Activated T-helper 1 cell treated with Interleukin-2 at 50 U/mL for 16 hours (primary cell): ENCODE measurements around the gene ARHGAP27.
"Not testable (repeated sequence)": the region's sequence is repeated elsewhere in the genome, so short reads cannot be mapped to it uniquely, and the experiment has no call there.

ENCODE experiments used
- DNase-seq: peaks from one replicate; pipeline ENCODE4 v3.0.0-alpha.2; 2020; ENCODE audit warnings: low read depth

Gene ARHGAP27

DNA sequence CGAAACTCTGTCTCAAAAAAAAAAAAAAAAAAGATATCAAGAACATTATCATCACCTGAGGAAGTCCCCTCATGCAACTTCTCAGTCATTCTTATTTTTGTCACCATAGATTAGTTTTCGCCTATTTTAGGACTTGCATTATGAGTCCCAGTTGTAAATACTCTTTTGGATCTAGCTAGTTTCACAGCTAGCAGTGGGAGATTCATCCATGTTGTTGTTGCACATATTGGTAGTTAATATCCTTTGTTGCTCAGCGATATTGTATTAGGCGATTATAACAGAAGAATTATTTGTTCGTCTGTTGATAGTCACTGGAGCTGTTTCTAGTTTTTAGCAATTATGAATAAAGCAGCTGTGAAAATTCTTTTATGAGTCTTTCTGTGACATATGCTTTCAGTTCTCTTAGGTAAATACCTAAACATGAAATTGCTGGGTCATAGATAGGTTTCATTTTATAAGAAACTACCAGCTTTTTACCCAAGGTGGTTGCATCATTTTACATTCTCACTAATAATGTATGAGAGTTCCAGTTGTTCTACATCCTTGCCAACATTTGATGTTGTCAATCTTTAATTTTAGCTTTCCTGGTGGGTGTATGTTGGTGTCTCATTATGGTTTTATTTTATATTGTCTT lies 75.2 kb downstream of the ARHGAP27 start:
- no peak for DNase-seq

DNA sequence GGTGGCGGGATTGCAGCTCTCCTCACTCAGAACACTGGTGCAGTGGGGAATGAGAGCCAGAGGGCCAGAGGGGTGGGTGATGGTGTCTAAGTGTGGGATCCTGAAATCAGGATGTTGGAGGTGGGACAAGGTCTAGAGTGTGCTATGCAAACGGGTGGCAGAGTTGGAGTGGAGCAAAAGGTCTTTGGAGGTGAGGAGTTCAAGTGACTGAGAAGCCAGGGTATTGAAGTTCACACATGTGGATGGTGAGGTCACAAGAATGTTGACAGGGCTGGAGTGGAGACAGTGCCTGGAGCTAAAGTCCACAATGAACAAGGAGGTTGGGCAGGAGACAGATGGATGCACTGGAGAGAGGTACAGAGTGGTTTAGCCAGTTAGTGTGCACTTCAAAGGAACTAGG lies 77.6 kb downstream of the ARHGAP27 start:
- DNase-seq = no peak

DNA sequence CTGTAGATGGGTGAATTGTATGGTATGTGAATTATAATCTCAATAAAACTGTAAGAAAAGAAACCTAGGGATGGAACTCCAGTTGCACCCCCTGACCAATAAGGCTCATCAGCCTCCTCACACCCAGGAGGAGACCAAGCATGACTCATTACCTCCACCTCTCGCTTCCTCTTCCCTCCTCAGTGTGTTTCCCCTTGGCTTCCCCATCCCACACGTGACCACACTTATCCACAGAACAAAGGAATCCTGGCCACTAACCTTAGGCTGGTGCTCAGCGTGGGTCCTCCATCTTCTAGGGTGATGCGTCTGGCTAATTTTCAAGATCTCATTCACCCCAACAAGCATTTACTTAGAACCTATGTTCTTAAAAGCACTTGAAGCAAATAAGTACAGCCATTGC lies 79.6 kb downstream of the ARHGAP27 start:
- DNase-seq = no peak

DNA sequence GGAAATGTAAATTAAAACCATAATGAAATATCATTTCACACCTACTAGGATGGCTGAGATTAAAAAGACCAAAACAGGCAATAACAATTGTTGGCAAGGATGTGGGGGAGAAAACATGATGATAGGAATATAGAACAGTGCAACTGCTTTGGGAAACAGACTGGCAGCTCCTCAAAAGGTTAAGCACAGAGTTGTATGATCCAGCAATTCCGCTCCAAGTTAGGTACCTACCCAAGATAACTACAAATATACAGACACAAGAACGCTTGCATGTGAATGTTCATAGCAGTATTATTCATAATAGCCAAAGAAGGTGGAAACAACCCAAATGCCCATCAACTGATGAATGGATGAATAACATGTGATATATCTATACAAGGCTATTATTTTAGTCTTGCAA lies 80.8 kb downstream of the ARHGAP27 start:
- DNase-seq = no peak

DNA sequence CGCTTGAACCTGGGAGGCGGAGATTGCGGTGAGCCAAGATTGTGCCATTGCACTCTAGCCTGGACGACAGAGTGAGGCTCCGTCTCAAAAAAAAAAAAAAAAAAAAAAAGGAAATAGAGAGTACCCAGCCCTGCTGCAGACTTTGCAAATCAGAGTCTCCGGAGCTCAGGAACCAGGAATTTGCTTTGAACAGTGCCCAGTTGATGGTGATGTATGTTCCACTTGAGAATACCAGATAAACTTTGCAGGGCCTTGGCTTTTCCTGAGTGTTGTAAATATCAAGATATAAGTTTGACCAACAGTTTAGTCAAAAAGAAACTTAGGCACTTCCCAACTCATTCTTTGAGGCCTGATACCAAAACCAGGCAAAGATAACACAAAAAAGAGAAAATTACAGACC lies 85.2 kb downstream of the ARHGAP27 start:
- no peak for DNase-seq

DNA sequence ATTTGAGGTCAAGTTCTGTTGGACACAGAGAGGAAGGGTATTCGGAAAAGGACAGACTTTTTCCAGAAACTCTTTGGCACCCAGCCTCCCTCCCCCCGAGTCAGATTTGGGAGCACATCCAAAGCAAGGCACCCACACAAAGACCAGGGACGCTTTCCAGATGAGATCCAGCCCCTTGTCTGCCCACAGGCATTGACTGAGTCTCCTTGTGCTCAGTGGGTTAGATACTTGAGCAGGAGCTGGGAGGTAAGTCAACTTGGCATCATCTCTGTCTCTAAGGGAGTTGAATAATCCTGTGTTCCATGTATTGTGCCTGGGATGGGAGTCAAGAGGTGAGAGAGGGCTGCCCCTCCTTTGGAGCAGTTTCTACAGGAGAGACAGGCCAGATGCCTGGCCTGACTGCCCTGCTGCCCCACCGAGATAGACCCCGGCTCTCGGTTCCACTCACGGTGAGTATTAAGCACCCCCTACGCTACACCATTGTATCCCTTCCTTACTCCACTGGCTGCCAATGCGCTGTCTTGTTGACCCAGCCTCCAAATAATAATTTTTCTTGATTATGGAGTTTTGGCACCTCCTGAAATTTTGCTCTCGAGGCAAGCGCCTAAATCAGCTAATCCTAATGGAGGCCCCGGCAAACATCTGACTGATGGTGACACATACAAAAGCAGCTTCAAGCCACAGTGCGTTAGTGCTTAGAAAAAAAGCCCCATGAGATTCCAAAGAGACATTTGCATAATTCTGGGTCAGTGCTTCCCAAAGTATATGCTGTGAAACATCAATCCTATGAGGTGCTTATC lies 86.3 kb downstream of the ARHGAP27 start:
- no peak for DNase-seq

DNA sequence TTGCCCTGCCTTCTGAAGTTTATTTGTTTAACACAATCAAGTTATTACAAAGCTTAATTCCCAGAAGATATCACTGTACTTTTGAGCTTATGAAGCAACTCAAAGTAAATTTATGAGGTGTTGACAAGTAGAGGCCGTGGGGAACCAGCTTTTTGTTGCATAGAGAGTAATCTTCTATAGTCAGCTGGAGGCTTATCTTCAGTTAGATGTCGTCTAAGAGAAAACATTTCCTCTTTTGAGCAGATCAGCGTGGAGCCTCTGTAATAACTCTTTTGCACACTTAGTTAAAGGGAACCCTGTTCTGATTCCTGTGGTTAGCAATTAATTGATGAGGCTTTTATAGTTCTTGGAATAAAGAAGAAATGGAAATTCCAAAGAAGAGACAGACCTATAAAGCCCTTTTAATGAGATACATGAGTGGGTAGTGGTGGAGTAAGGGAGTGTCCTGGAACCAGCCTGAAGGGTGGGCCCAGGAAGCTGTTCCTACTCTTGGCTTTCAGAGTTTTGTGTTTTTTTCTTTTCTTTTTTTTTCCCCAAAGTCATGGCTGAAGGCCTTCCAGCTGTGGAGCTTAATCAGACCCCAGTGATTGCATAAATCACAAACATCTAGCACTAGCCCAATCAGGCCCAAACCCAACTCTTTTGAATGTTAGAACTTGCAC lies 87.0 kb downstream of the ARHGAP27 start:
- DNase-seq = no peak

DNA sequence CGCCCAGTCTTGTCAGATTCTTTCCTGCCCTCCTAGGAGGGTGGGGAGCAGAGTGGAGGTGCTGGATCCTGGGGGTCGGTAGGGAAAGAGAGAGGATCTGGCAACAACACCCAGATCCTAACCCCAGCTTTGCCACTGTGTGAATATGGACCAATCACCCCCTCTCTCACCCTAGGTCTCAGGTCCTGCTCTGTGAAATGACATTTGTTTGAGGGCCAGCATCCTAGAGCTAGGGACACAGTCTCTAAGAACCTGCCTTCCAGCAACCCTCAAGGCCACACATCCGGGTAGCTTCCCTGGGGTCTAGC lies 87.5 kb downstream of the ARHGAP27 start:
- no peak for DNase-seq

DNA sequence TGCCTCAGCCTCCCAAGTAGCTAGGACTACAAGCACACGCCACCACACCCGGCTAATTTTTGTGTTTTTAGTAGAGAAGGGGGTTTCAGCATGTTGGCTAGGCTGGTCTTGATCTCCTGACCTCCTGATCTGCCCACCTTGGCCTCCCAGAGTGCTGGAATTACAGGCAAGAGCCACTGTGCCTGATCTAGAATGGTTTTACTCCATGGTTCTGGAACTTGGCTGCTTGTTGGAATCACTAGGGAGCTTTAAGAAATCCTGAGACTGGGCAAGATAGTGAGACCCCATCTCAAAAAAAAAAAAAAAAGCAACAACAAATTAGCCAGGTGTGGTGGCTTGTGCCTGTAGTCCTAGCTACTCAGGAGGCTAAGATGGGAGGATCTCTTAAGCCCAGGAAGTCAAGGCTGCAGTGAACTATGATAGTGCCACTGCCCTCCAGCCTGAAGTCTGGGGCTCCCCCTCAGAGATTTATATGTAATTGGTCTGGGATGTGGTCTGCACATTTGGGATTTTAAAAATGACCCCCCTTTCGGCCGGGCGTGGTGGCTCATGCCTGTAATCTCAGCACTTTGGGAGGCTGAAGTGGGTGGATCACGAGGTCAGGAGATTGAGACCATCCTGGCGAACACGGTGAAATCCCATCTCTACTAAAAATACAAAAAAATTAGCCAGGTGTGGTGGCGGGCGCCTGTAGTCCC lies 88.6 kb downstream of the ARHGAP27 start:
- not testable (repeated sequence) for DNase-seq
